Measurements from ENCODE around the gene ZNF18. TPM values are rescaled to one million over a fixed set of nuclear protein-coding genes. Genes with fewer than 3 reads are reported as not detected.
"Not testable (repeated sequence)": the region's sequence is repeated elsewhere in the genome, so short reads cannot be mapped to it uniquely, and the experiment has no call there.

ZNF18 gene
- total RNA-seq, 1 donor: 8.6 TPM

- no peak for TF ChIP-seq CTCF (IDR thresholded peaks at IDR 0.05; ENCODE audit: insufficient read depth, low read length)
- no peak overlapping the region for H3K4me3 ChIP-seq (ENCODE audit: low read depth, low read length)
- no peak for DNase-seq (ENCODE audit: low read depth)
Observed at GRCh38 chr17:11969565-11969964, 27.7 kb downstream of the ZNF18 start.

- DNase-seq (ENCODE audit: low read depth): no peak
- TF ChIP-seq CTCF (IDR thresholded peaks at IDR 0.05; ENCODE audit: insufficient read depth, low read length): no peak
- no peak overlapping the region for H3K4me3 ChIP-seq (ENCODE audit: low read depth, low read length)
Observed at GRCh38 chr17:11954936-11955335, 42.3 kb downstream of the ZNF18 start.

GRCh38 chr17:11953924-11954323, 43.4 kb downstream of the ZNF18 start:
- no peak for TF ChIP-seq CTCF (IDR thresholded peaks at IDR 0.05; ENCODE audit: insufficient read depth, low read length)
- no peak for DNase-seq (ENCODE audit: low read depth)
- H3K4me3 ChIP-seq (ENCODE audit: low read depth, low read length): no peak overlapping the region

GRCh38 chr17:11952610-11953009, 44.7 kb downstream of the ZNF18 start:
- H3K4me3 ChIP-seq (ENCODE audit: low read depth, low read length): no peak overlapping the region
- no peak for TF ChIP-seq CTCF (IDR thresholded peaks at IDR 0.05; ENCODE audit: insufficient read depth, low read length)
- DNase-seq (ENCODE audit: low read depth): no peak

GRCh38 chr17:11950771-11951519, 46.3 kb downstream of the ZNF18 start:
- peak; percentile 54 for DNase-seq (ENCODE audit: low read depth)
- no peak overlapping the region for H3K4me3 ChIP-seq (ENCODE audit: low read depth, low read length)
- no peak for TF ChIP-seq CTCF (IDR thresholded peaks at IDR 0.05; ENCODE audit: insufficient read depth, low read length)

GRCh38 chr17:11949571-11949970, 47.7 kb downstream of the ZNF18 start:
- not testable (repeated sequence) for DNase-seq (ENCODE audit: low read depth); H3K4me3 ChIP-seq (ENCODE audit: low read depth, low read length)

- H3K4me3 ChIP-seq (ENCODE audit: low read depth, low read length): peak overlapping the region; percentile 49
- peak; percentile 91 for DNase-seq (ENCODE audit: low read depth)
- TF ChIP-seq CTCF (IDR thresholded peaks at IDR 0.05; ENCODE audit: insufficient read depth, low read length): no peak
Observed at GRCh38 chr17:11948789-11949188, 48.5 kb downstream of the ZNF18 start.

All from fibroblast of the aortic adventitia (primary cell).